Stimulated activated naive CD8-positive, alpha-beta T cell treated with anti-CD3 and anti-CD28 coated beads, Interleukin-15, Interleukin-2, amounts not matched to agents 100 ng/mL and 50 ng/mL, for 24 hours (primary cell): ENCODE measurements around the gene LRP2BP.
"Not testable (repeated sequence)": the region's sequence is repeated elsewhere in the genome, so short reads cannot be mapped to it uniquely, and the experiment has no call there.

Experiments used
- H3K27ac Mint-ChIP-seq: one replicate; pipeline ENCODE4 v1.8.0; 2021; ENCODE audit warnings: mild to moderate bottlenecking, mixed read lengths
- H3K27me3 Mint-ChIP-seq: one replicate; pipeline ENCODE4 v1.8.0; 2021; ENCODE audit warnings: mixed read lengths
- H3K36me3 Mint-ChIP-seq: one replicate; pipeline ENCODE4 v1.8.0; 2021; ENCODE audit warnings: low read depth, mixed read lengths
- H3K4me1 Mint-ChIP-seq: one replicate; pipeline ENCODE4 v1.8.0; 2021; ENCODE audit warnings: low read depth, mixed read lengths
- H3K4me3 Mint-ChIP-seq: one replicate; pipeline ENCODE4 v1.8.0; 2021; ENCODE audit warnings: mild to moderate bottlenecking, mixed read lengths
- H3K9me3 Mint-ChIP-seq: one replicate; pipeline ENCODE4 v1.8.0; 2021; ENCODE audit warnings: mixed read lengths

The LRP2BP gene

GRCh38 chr4:185334326-185334725, 61.4 kb downstream of the LRP2BP start:
- Mint-ChIP-seq H3K27ac (no peak overlapping the region), H3K4me3 (no peak overlapping the region), H3K4me1 (peaks cover 4% of the 10 kb centered on the region), H3K9me3 (no peaks in the 10 kb centered on the region), H3K27me3 (no peaks in the 10 kb centered on the region), H3K36me3 (peaks cover 37% of the 10 kb centered on the region)

DNA sequence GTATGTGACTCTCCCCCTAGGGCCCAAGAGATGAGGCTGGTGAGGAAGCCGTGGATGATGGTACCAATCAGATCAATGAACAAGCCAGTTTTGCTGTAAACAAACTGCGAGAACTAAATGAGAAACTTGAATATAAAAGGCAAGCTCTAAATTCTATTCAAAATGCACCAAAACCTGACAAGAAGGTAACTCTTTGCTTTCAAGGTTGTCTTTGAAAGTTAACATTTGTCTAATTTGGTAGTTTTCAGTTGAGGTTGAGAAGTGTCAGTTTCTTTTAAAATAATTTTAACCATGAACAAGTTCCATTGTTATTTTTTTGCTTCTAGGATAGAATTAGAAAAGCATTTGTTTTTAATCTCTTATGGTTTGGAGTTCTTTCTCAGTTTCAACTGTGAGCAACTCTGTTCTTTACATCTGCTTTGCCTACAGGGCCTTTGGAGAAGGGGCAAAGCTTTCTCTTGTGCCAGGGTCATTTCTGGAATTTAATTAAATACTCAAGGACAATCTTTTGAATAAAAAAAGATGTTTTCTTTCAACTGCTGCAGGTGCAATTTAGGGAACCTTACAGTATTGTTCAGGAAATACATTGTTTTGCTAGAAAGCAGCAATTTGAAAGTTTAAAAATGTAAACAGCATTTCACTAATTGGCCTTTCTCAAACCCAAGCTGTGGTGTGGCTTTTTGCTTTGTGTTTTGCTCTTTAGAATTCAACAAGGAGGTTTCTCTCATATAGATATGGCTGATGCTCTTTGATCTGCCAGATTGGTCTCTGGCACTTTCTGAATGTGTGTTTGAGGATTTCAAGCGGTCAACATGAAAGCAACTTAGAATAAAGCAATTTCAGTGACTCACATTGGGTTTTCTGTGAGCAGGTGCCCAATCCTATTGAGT, 62.9 kb downstream of the LRP2BP start:
- no peak overlapping the region for H3K4me3 Mint-ChIP-seq
- H3K27me3 Mint-ChIP-seq: no peaks in the 10 kb centered on the region
- H3K36me3 Mint-ChIP-seq: peaks cover 38% of the 10 kb centered on the region
- no peaks in the 10 kb centered on the region for H3K4me1 Mint-ChIP-seq
- H3K9me3 Mint-ChIP-seq: no peaks in the 10 kb centered on the region
- H3K27ac Mint-ChIP-seq: no peak overlapping the region

- H3K4me3 Mint-ChIP-seq, H3K9me3 Mint-ChIP-seq, H3K4me1 Mint-ChIP-seq, H3K27ac Mint-ChIP-seq, H3K27me3 Mint-ChIP-seq: not testable (repeated sequence)
- H3K36me3 Mint-ChIP-seq: peaks cover 26% of the 10 kb centered on the region
Observed at GRCh38 chr4:185329879-185330510, 65.7 kb downstream of the LRP2BP start.

- peaks cover 32% of the 10 kb centered on the region for H3K36me3 Mint-ChIP-seq
- no peak overlapping the region for H3K4me3 Mint-ChIP-seq
- H3K27ac Mint-ChIP-seq: no peak overlapping the region
- no peaks in the 10 kb centered on the region for H3K9me3 Mint-ChIP-seq
- H3K4me1 Mint-ChIP-seq: no peaks in the 10 kb centered on the region
- H3K27me3 Mint-ChIP-seq: no peaks in the 10 kb centered on the region
Observed at GRCh38 chr4:185328586-185328985, 67.1 kb downstream of the LRP2BP start.

DNA sequence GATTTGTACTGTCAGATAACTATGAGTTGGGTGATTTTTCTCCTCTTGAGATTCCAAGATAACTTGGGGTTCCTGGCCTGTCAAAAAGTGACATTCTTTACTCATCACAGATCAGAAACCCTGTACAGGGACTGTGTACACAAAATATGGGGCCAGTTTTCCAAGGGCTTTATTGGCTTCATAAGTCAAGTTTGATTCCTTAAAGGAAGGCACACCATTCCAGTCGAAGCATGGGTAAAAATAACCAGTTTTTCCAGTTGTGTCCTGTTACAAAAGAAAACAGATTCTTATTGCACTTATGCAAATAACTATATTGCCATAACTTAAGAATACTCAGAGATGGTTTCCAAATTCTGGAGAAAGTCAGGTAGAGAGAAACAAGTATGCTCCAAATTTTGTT, 70.0 kb downstream of the LRP2BP start:
- not testable (repeated sequence) for H3K9me3 Mint-ChIP-seq, H3K27me3 Mint-ChIP-seq, H3K4me1 Mint-ChIP-seq

GRCh38 chr4:185324361-185324760, 71.4 kb downstream of the LRP2BP start:
- H3K4me1 Mint-ChIP-seq, H3K9me3 Mint-ChIP-seq, H3K27me3 Mint-ChIP-seq, H3K4me3 Mint-ChIP-seq, H3K27ac Mint-ChIP-seq: not testable (repeated sequence)
- peaks cover 36% of the 10 kb centered on the region for H3K36me3 Mint-ChIP-seq

More for the DNA sequence above, 70.0 kb downstream of the LRP2BP start:
- peaks cover 36% of the 10 kb centered on the region for H3K36me3 Mint-ChIP-seq
- not testable (repeated sequence) for H3K27ac Mint-ChIP-seq, H3K4me3 Mint-ChIP-seq

DNA sequence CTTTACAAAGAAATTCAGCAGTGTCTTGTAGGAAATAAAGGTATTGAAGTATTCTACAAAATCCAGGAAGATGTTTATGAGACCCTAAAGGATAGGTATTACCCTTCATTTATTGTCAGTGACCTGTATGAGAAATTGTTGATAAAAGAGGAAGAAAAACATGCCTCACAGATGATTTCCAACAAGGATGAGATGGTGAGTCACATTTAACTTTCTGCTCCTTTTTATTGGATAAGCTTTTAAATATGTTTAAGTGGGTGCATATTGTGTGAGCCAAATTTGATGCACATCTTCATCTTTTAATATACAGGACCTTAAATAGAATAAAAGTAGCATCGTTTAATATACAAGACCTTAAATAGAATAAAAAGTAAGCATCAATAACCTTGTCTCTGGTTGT, 72.1 kb downstream of the LRP2BP start:
- H3K27me3 Mint-ChIP-seq: no peaks in the 10 kb centered on the region
- H3K4me1 Mint-ChIP-seq: peaks cover 2% of the 10 kb centered on the region
- H3K9me3 Mint-ChIP-seq: no peaks in the 10 kb centered on the region
- H3K4me3 Mint-ChIP-seq: no peak overlapping the region
- H3K36me3 Mint-ChIP-seq: peaks cover 31% of the 10 kb centered on the region
- no peak overlapping the region for H3K27ac Mint-ChIP-seq

DNA sequence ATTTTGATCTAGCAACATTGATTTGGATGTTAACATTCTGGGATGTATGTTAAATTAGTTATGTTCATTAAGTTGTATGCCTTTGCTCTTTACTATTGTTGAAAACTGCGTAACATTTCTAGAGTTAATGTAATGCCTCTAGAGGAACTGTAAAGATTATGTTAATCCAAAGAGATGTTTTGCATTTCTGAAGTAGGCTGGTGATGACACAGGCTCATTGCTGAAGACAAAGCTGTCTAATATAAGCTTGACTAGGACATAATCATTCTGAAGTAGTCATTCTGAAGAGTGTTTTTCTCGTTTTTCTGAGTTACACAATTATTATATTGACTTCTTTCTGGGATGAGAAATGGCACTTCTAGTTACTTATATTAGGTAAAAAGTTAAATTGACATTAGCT, 72.9 kb downstream of the LRP2BP start:
- Mint-ChIP-seq H3K4me3 (no peak overlapping the region), H3K36me3 (peaks cover 33% of the 10 kb centered on the region), H3K27me3 (no peaks in the 10 kb centered on the region), H3K4me1 (peaks cover 7% of the 10 kb centered on the region), H3K9me3 (no peaks in the 10 kb centered on the region), H3K27ac (no peak overlapping the region)

DNA sequence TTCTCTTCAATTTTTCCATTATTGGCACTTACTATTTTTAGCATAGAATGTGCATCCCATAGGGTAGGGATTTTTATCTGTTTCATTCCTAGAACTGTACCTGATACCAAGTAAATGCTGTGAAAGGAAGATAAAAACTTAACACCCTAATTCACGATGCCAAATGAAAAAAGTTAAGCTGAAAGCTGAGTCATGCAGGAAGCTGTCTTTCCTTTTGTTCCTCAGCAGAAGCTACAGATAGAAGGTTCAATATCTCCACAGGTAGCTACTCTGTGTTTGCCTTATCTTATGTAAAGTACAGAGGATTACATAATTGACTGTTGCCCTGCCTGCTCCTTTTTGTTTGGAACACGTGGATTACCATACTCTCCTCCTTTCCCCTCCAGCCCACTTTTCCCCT, 77.0 kb downstream of the LRP2BP start:
- H3K27me3 Mint-ChIP-seq: no peaks in the 10 kb centered on the region
- no peak overlapping the region for H3K27ac Mint-ChIP-seq
- H3K9me3 Mint-ChIP-seq: no peaks in the 10 kb centered on the region
- H3K4me3 Mint-ChIP-seq: no peak overlapping the region
- peaks cover 7% of the 10 kb centered on the region for H3K4me1 Mint-ChIP-seq
- peaks cover 54% of the 10 kb centered on the region for H3K36me3 Mint-ChIP-seq

DNA sequence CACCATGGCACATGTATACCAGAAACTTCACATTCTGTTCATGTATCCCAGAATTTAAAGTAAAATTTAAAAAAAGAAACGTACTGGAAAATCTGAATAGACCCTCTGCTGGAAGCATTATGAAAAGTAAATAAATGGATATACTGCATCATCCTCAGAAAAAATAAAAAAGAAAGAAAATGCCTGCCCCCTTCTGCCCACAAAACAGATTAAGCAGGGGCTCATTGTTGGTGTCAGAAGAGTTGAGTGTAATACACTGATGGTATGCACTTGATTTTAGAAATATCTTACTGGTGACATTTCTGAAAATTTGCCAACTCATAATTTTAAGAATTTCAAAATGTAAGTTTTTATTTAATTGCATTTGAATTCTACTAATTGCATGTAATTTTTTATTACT, 77.8 kb downstream of the LRP2BP start:
- H3K27ac Mint-ChIP-seq: no peak overlapping the region
- H3K27me3 Mint-ChIP-seq: no peaks in the 10 kb centered on the region
- H3K36me3 Mint-ChIP-seq: peaks cover 62% of the 10 kb centered on the region
- peaks cover 7% of the 10 kb centered on the region for H3K4me1 Mint-ChIP-seq
- no peak overlapping the region for H3K4me3 Mint-ChIP-seq
- no peaks in the 10 kb centered on the region for H3K9me3 Mint-ChIP-seq

- not testable (repeated sequence) for H3K4me1 Mint-ChIP-seq, H3K27ac Mint-ChIP-seq, H3K4me3 Mint-ChIP-seq, H3K9me3 Mint-ChIP-seq, H3K27me3 Mint-ChIP-seq
- H3K36me3 Mint-ChIP-seq: peaks cover 65% of the 10 kb centered on the region
Observed at GRCh38 chr4:185317462-185317861, 78.3 kb downstream of the LRP2BP start.
